Vagina (tissue), 2 donors: ENCODE data around the gene ATP6V1C2.

Experiments used
- POLR2A ChIP-seq, 2 donors: fragments of 450-650 bp; IDR thresholded peaks; one replicate each; pipeline ENCODE4 v1.6.1; 2017; ENCODE audit warnings: antibody characterized with exemption in 2 of 2, mild to moderate bottlenecking in 2 of 2, moderate library complexity in 2 of 2
- POLR2AphosphoS5 ChIP-seq, 2 donors: sonication (generic); formaldehyde crosslinking; IDR thresholded peaks; one replicate each; pipeline ENCODE4 v1.9.0; 2017; ENCODE audit warnings: antibody characterized with exemption in 2 of 2, mild to moderate bottlenecking in 2 of 2, low read depth in 1 of 2; ENCODE audit not compliant: insufficient read depth in 1 of 2
- TF ChIP-seq, protein P1 (sequence below), 3 experiments: fragments of 450-650 bp in 2 of 3; fragments of 200-600 bp in 1 of 3; sonication (generic) in 1 of 3; IDR thresholded peaks; one replicate each; pipeline ENCODE4 v1.5.1; 2017 to 2019; ENCODE audit warnings: antibody characterized with exemption in 3 of 3, mild to moderate bottlenecking in 2 of 3, moderate library complexity in 2 of 3

DNA sequence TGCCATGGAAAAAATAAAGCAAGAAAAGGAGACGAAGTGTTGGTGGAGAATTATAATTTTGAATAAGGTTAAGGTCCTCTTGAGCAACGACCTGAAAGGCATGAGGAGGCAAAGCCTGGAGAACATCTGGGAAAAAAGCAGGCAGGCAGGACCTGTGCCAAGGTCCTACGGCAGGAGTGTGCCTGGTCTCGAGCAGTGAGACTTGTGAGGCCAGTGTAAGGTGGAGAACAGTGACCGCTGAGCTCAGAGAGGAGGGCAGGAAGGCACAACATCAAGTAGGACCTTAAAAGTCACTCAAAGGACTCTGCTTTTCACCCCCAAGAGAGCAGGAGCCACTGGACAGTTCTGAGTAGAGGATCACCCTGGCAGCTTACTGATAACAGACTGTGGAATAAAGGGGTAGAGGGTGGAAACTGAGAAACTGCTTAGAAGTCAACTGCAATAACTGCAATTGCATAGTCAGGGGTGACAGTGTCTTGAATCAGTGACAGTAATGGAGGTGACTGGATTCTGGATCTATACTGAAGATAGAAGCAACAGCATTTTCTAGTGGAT is 35.2 kb upstream of the ATP6V1C2 start:
- TF ChIP-seq POLR2A (IDR thresholded peaks at IDR 0.05) (no peak), POLR2AphosphoS5 (IDR thresholded peaks at IDR 0.05; ENCODE audit: insufficient read depth in 1 of 2, low read depth in 1 of 2) (no peak)
- TF ChIP-seq, protein P1, sequence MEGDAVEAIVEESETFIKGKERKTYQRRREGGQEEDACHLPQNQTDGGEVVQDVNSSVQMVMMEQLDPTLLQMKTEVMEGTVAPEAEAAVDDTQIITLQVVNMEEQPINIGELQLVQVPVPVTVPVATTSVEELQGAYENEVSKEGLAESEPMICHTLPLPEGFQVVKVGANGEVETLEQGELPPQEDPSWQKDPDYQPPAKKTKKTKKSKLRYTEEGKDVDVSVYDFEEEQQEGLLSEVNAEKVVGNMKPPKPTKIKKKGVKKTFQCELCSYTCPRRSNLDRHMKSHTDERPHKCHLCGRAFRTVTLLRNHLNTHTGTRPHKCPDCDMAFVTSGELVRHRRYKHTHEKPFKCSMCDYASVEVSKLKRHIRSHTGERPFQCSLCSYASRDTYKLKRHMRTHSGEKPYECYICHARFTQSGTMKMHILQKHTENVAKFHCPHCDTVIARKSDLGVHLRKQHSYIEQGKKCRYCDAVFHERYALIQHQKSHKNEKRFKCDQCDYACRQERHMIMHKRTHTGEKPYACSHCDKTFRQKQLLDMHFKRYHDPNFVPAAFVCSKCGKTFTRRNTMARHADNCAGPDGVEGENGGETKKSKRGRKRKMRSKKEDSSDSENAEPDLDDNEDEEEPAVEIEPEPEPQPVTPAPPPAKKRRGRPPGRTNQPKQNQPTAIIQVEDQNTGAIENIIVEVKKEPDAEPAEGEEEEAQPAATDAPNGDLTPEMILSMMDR (IDR thresholded peaks at IDR 0.05) = no peak
